Measurements from ENCODE around the gene EXOC6B. TPM values are rescaled to one million over a fixed set of nuclear protein-coding genes. Genes with fewer than 3 reads are reported as not detected.

EXOC6B gene
- total RNA-seq, 1 donor from 2014 or later = 7.7 TPM

- TF ChIP-seq CTCF (conservative IDR thresholded peaks at IDR 0.05; ENCODE audit: low read depth, low read length) = no peak
- no peak overlapping the region for H3K4me3 ChIP-seq (ENCODE audit: low read depth, low read length)
- peak; percentile 52 for DNase-seq (ENCODE audit: low read depth)
Observed at GRCh38 chr2:72236445-72237067, 589.3 kb downstream of the EXOC6B start.

DNA sequence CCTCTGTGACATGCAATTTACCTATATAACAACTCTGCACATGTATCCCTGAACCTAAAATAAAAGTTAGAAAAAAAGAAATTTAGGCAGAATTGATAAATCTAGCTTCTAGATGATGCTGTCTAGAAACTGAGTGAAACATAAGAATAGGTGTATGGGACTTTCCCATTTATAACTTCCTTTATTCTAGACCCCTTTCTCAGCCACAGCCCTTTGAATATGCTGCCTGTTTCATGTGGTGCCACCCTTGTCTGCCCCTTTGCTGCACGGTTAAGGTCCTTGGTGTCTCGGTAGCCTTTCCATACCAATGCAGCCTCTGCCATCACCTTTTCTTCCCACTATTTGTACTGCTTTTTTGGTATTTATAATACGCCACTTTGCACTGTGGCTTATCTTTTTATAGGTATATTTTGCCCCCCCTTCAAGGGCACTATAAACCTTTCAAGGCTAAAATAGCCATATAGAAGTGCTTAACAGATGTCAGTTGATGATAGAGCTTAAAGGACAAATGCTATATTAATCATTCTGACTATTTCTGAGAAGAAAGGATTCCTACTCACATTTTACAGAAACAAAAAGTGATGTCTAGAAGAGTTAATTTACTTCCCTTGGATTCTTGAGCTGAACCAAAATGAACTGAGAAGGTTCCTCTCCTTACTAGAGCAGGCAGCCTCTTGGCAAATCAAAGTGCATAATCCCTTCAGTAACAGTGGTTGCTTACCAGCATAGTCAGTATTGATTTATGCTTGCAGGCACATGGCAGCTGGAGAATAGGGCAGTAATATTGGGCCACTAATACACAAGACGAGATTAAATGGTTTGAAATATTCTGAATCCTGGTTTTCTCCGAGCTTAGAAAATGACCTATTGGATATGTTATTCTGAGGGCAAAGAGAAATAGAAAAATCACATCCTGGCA is 590.1 kb downstream of the EXOC6B start:
- TF ChIP-seq CTCF (conservative IDR thresholded peaks at IDR 0.05; ENCODE audit: low read depth, low read length) = no peak

DNA sequence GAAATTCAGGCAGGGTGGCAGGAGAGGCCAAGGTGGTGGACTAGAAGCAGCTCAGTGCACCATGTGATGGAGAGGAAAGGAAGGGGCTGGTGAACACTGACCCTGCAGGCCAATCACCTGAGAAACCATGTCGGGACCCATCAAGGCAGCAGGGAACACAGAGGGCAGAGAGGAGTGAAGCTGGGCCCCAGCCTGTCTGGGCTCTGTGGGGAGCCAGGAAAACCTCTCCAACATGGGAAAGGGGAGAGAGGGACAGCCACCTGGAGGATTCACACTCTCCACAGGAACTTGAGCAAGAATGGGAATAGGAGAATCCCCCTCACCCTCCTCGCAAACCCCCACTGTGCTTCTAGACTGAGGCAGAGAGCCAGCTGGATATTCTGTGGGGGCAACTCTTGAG is 592.6 kb downstream of the EXOC6B start:
- H3K4me3 ChIP-seq (ENCODE audit: low read depth, low read length) = no peak overlapping the region
- no peak for DNase-seq (ENCODE audit: low read depth)
- TF ChIP-seq CTCF (conservative IDR thresholded peaks at IDR 0.05; ENCODE audit: low read depth, low read length) = no peak

More for the DNA sequence above, 590.1 kb downstream of the EXOC6B start:
- H3K4me3 ChIP-seq (ENCODE audit: low read depth, low read length) = no peak overlapping the region
- DNase-seq (ENCODE audit: low read depth) = no peak

- H3K4me3 ChIP-seq (ENCODE audit: low read depth, low read length) = no peak overlapping the region
- no peak for TF ChIP-seq CTCF (conservative IDR thresholded peaks at IDR 0.05; ENCODE audit: low read depth, low read length)
- no peak for DNase-seq (ENCODE audit: low read depth)
Observed at GRCh38 chr2:72222829-72223564, 602.8 kb downstream of the EXOC6B start.

DNA sequence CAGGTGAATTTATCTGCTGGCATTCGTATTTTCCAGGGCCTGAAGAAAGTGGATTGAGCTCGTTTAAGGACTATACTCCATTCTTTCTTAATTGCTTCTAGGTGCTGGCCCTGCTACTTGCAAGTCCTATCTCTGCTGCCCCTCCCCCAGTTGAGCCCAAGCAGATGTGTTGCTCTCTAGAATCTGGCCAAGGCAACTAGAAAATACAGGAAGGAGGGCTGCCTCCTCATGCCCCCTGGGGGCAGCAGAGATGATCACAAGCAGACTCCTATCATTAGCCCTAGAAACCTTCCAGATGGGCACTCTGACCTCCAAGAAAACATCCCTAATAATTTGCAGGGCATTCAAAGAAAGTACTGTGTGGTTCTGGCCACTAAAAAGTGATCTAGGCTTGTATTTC is 605.7 kb downstream of the EXOC6B start:
- no peak for DNase-seq (ENCODE audit: low read depth)
- no peak overlapping the region for H3K4me3 ChIP-seq (ENCODE audit: low read depth, low read length)
- peak; percentile 39 for TF ChIP-seq CTCF (conservative IDR thresholded peaks at IDR 0.05; ENCODE audit: low read depth, low read length)

GRCh38 chr2:72214429-72215143 is 611.2 kb downstream of the EXOC6B start:
- no peak for TF ChIP-seq CTCF (conservative IDR thresholded peaks at IDR 0.05; ENCODE audit: low read depth, low read length)
- DNase-seq (ENCODE audit: low read depth) = peak; percentile 43

More at GRCh38 chr2:72214429-72215143, 611.2 kb downstream of the EXOC6B start:
- H3K4me3 ChIP-seq (ENCODE audit: low read depth, low read length) = no peak overlapping the region

Data from epithelial cell of proximal tubule (primary cell).